Omental fat pad (tissue), 4 donors: ENCODE results near the gene ACVR1C. TPM values are rescaled to one million over a fixed set of nuclear protein-coding genes. Genes with fewer than 3 reads are reported as not detected.
"Not testable (repeated sequence)": the region's sequence is repeated elsewhere in the genome, so short reads cannot be mapped to it uniquely, and the experiment has no call there.

Experiments used
- ATAC-seq: fragments of 150-250 bp; one replicate; pipeline ENCODE4 v1.9.1; 2016; ENCODE audit warnings: mild to moderate bottlenecking, moderate library complexity; ENCODE audit not compliant: low FRiP score
- DNase-seq: peaks from one replicate; pipeline ENCODE4 v3.0.0-alpha.2; 2019; ENCODE audit warnings: low spot score
- CTCF ChIP-seq, 3 donors: fragments of 450-650 bp; IDR thresholded peaks; one replicate each; pipeline ENCODE4 v1.5.1; 2016 to 2017; ENCODE audit warnings: antibody characterized with exemption in 3 of 3, mild to moderate bottlenecking in 3 of 3, moderate library complexity in 2 of 3
- total RNA-seq, 4 donors: library from RNA; depleted of rRNA; stranded (reverse); fragments of >200 nt; gene quantifications; one replicate each; pipeline ENCODE4 v1.1.0, GENCODE V29; 2016

Gene ACVR1C
- total RNA-seq, 4 donors from 2014 or later = 12.5 to 118 (median 44.6) TPM

DNA sequence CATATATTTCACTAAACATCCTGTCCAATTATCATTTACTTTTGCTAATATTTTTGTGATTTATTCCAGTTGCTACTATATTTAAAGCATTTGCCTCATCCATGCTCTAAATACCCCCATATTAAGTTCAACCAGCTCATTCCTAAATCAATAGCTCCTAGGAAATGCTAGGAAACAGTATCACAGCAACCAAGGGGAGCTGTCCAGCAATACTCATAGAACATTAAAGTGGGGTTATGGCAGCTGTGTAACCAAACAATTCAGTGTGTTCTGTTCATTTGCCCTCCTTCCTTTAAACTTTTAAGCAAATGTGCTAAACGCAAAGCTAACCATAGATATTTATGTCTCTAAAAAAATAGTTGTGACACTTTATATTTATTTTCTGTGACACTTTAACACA is 41.1 kb downstream of the ACVR1C start:
- TF ChIP-seq CTCF (IDR thresholded peaks at IDR 0.05) = no peak
- no peak for ATAC-seq
- no peak for DNase-seq

- TF ChIP-seq CTCF (IDR thresholded peaks at IDR 0.05) = no peak
- DNase-seq (no peak), ATAC-seq (no peak)
Observed at GRCh38 chr2:157574165-157574564, 54.5 kb downstream of the ACVR1C start.

DNA sequence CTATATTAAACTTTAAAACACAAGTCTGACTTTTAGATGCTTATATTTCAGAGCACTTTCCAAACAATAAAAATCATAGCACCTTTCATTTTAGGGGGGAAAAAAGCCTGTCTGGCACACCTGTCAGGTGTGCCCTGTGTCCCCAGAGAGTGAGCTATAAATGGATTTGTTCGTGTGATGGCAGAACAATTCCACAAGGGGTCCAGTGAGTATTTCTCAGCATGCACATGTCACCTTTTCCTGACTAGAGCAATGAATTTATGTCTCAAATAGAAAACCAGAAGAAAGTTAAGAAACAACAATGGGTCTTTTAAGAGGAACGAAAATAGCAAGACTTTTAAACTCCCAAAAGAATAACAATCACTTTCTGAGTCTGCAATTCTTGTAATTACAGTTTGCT is 55.9 kb downstream of the ACVR1C start:
- ATAC-seq (no peak), DNase-seq (no peak)
- no peak for TF ChIP-seq CTCF (IDR thresholded peaks at IDR 0.05)

GRCh38 chr2:157566623-157567022 is 62.0 kb downstream of the ACVR1C start:
- not testable (repeated sequence) for ATAC-seq, DNase-seq

- not testable (repeated sequence) for ATAC-seq, DNase-seq
Observed at GRCh38 chr2:157566113-157566512, 62.6 kb downstream of the ACVR1C start.

- DNase-seq (no peak), ATAC-seq (no peak)
- no peak for TF ChIP-seq CTCF (IDR thresholded peaks at IDR 0.05)
Observed at GRCh38 chr2:157565550-157565949, 63.1 kb downstream of the ACVR1C start.

GRCh38 chr2:157559890-157560289 is 68.8 kb downstream of the ACVR1C start:
- no peak for ATAC-seq

DNA sequence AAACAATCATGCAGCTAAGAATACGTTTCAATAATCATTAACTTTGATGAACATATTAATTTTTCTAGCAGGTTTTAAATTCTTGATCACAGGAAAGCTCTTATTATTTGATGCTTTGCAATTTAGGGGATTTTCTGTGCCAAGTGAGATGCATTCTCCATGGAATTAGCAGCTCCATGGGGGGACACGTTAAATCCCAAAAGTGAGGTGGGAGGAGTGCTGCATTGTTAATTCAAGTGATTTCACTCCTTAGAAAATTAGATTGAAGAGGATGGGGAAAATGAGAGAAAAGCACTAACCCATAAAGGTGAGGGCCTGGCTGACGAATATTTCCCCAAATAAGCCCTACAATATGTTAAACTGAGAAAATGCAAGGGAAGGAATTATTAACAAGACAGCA is 69.2 kb downstream of the ACVR1C start:
- TF ChIP-seq CTCF (IDR thresholded peaks at IDR 0.05) = no peak
- no peak for DNase-seq

More at GRCh38 chr2:157559890-157560289, 68.8 kb downstream of the ACVR1C start:
- TF ChIP-seq CTCF (IDR thresholded peaks at IDR 0.05) = no peak
- no peak for DNase-seq

More for the DNA sequence above, 69.2 kb downstream of the ACVR1C start:
- ATAC-seq = no peak
